BLaER1 (cell line): Measurements from ENCODE around the gene PIK3C2G.

Experiments
- H3K27ac ChIP-seq: shearing (Covaris generic); formaldehyde crosslinking; 2 replicates; pipeline ENCODE4 v1.8.1; 2022
- H3K27me3 ChIP-seq: shearing (Covaris generic); formaldehyde crosslinking; 2 replicates; pipeline ENCODE4 v1.8.1; 2022
- H3K36me3 ChIP-seq: shearing (Covaris generic); formaldehyde crosslinking; 2 replicates; pipeline ENCODE4 v1.8.1; 2022
- H3K4me1 ChIP-seq: shearing (Covaris generic); formaldehyde crosslinking; 2 replicates; pipeline ENCODE4 v1.8.1; 2022
- H3K4me2 ChIP-seq: shearing (Covaris generic); formaldehyde crosslinking; 2 replicates; pipeline ENCODE4 v1.8.1; 2022
- H3K4me3 ChIP-seq: shearing (Covaris generic); formaldehyde crosslinking; 2 replicates; pipeline ENCODE4 v1.8.1; 2022
- H3K9ac ChIP-seq: shearing (Covaris generic); formaldehyde crosslinking; 2 replicates; pipeline ENCODE4 v1.8.1; 2022
- H3K9me3 ChIP-seq: shearing (Covaris generic); formaldehyde crosslinking; 2 replicates; pipeline ENCODE4 v1.8.1; 2022
- H4K20me1 ChIP-seq: shearing (Covaris generic); formaldehyde crosslinking; 2 replicates; pipeline ENCODE4 v1.8.1; 2022
- Cebpa-rat ChIP-seq: shearing (Covaris generic); IDR thresholded peaks from 2 replicates; pipeline ENCODE4 v1.8.1; 2022

Gene PIK3C2G

GRCh38 chr12:18586581-18586980, 325.3 kb downstream of the PIK3C2G start:
- Histone ChIP-seq H3K27ac (no peak overlapping the region), H3K4me3 (no peak overlapping the region), H3K27me3 (no peaks in the 10 kb centered on the region), H4K20me1 (no peaks in the 10 kb centered on the region), H3K4me2 (no peak overlapping the region), H3K9ac (no peak overlapping the region), H3K4me1 (no peaks in the 10 kb centered on the region), H3K36me3 (no peaks in the 10 kb centered on the region), H3K9me3 (no peaks in the 10 kb centered on the region)
- no peak for TF ChIP-seq Cebpa-rat

DNA sequence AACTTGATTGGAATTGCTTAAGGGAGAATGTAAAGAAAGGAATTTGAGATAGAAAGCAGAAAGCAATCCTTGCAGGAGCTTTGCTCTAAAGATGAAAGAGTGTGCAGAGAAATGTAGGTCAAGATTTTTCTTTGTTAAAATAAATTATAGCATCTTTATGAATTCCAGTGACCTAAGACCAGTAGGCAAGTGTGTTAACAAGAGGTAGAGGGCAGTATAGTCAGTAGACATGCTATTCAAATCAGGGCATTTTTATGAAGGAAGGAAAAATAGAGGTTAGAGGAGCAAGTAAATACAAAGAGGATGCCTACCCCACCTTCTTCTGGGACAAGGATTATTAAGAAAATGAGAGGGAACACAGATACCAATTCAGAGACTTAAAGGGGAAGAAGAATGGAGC, 328.0 kb downstream of the PIK3C2G start:
- no peaks in the 10 kb centered on the region for H4K20me1 ChIP-seq
- no peaks in the 10 kb centered on the region for H3K4me1 ChIP-seq
- H3K27me3 ChIP-seq, result no peaks in the 10 kb centered on the region
- no peaks in the 10 kb centered on the region for H3K9me3 ChIP-seq
- H3K4me3 ChIP-seq, result no peak overlapping the region
- TF ChIP-seq Cebpa-rat, result no peak
- no peaks in the 10 kb centered on the region for H3K36me3 ChIP-seq
- H3K4me2 ChIP-seq, result no peak overlapping the region
- H3K27ac ChIP-seq, result no peak overlapping the region
- no peak overlapping the region for H3K9ac ChIP-seq

- no peak for TF ChIP-seq Cebpa-rat
These were observed 330.2 kb downstream of the PIK3C2G start for GRCh38 chr12:18591473-18591872.

DNA sequence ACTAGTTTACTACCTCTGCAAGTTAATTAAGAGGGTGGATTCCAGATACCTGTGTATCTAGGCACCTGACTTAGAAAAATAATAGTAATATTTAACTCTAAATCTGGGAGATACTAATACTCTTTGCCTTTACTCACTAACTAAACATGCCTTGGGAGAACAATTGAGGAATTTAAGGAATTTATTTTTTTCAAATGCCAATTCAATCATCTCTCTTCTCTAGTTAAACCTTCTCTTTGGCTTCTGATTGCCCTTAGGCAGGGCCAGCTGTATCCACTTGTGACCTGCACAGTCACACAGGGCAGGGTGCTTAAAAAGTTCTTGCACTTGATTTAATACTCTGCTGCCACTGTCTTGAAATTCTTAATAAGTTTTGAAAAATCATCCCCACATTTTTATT, 334.1 kb downstream of the PIK3C2G start:
- no peaks in the 10 kb centered on the region for H3K9me3 ChIP-seq
- no peak overlapping the region for H3K4me2 ChIP-seq

More at GRCh38 chr12:18591473-18591872, 330.2 kb downstream of the PIK3C2G start:
- Histone ChIP-seq H3K27ac (no peak overlapping the region), H3K9ac (no peak overlapping the region), H3K9me3 (no peaks in the 10 kb centered on the region), H4K20me1 (no peaks in the 10 kb centered on the region), H3K4me3 (no peak overlapping the region), H3K4me1 (no peaks in the 10 kb centered on the region), H3K27me3 (no peaks in the 10 kb centered on the region), H3K4me2 (no peak overlapping the region), H3K36me3 (no peaks in the 10 kb centered on the region)

DNA sequence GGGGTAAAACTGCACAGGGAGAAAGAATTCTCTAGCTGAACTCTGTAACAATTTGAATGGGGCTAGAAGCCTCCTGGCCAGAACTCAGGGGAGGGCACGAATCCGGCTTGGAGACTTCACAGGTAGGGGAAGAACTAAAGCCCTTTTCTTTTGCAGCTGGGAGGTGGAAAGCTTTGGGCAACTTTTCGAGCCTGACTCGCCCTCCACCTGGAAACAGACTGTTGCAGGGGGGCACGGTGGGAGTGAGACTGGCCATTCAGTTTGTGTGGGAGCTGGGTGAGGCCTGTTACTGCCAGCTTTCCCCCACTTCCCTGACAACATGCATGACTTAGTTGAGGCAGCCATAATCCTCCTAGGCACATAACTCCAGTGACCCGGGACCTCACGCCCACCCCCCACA, 340.6 kb downstream of the PIK3C2G start:
- Histone ChIP-seq H3K27me3 (no peaks in the 10 kb centered on the region), H3K4me3 (no peak overlapping the region), H3K27ac (no peak overlapping the region), H3K9ac (no peak overlapping the region), H3K9me3 (no peaks in the 10 kb centered on the region), H3K36me3 (no peaks in the 10 kb centered on the region), H3K4me2 (no peak overlapping the region), H4K20me1 (no peaks in the 10 kb centered on the region), H3K4me1 (no peaks in the 10 kb centered on the region)
- no peak for TF ChIP-seq Cebpa-rat

More for the DNA sequence above, 334.1 kb downstream of the PIK3C2G start:
- TF ChIP-seq Cebpa-rat, result no peak
- H3K9ac ChIP-seq, result no peak overlapping the region
- H3K27ac ChIP-seq, result no peak overlapping the region
- H4K20me1 ChIP-seq, result no peaks in the 10 kb centered on the region
- no peaks in the 10 kb centered on the region for H3K4me1 ChIP-seq
- no peaks in the 10 kb centered on the region for H3K36me3 ChIP-seq
- no peaks in the 10 kb centered on the region for H3K27me3 ChIP-seq
- H3K4me3 ChIP-seq, result no peak overlapping the region

GRCh38 chr12:18612971-18613370, 351.7 kb downstream of the PIK3C2G start:
- Histone ChIP-seq H3K9ac (no peak overlapping the region), H3K9me3 (no peaks in the 10 kb centered on the region), H3K27me3 (no peaks in the 10 kb centered on the region), H3K4me1 (no peaks in the 10 kb centered on the region), H3K27ac (no peak overlapping the region), H3K4me3 (no peak overlapping the region), H3K36me3 (no peaks in the 10 kb centered on the region), H4K20me1 (no peaks in the 10 kb centered on the region), H3K4me2 (no peak overlapping the region)
- TF ChIP-seq Cebpa-rat, result no peak

GRCh38 chr12:18620986-18621385, 359.7 kb downstream of the PIK3C2G start:
- no peak for TF ChIP-seq Cebpa-rat
- no peak overlapping the region for H3K4me3 ChIP-seq
- H3K27me3 ChIP-seq, result no peaks in the 10 kb centered on the region

GRCh38 chr12:18629445-18629844, 368.1 kb downstream of the PIK3C2G start:
- Histone ChIP-seq H3K4me3 (no peak overlapping the region), H3K9ac (no peak overlapping the region), H3K27ac (no peak overlapping the region), H3K36me3 (no peaks in the 10 kb centered on the region), H3K9me3 (0 out of 2 replicates have a peak, but pooled peaks cover 5% of the 10 kb centered on the region), H3K4me2 (no peak overlapping the region), H4K20me1 (no peaks in the 10 kb centered on the region), H3K4me1 (no peaks in the 10 kb centered on the region), H3K27me3 (no peaks in the 10 kb centered on the region)
- no peak for TF ChIP-seq Cebpa-rat

More at GRCh38 chr12:18620986-18621385, 359.7 kb downstream of the PIK3C2G start:
- no peaks in the 10 kb centered on the region for H3K4me1 ChIP-seq
- H3K36me3 ChIP-seq, result no peaks in the 10 kb centered on the region
- no peaks in the 10 kb centered on the region for H3K9me3 ChIP-seq
- H3K27ac ChIP-seq, result no peak overlapping the region
- H3K9ac ChIP-seq, result no peak overlapping the region
- no peaks in the 10 kb centered on the region for H4K20me1 ChIP-seq
- no peak overlapping the region for H3K4me2 ChIP-seq

DNA sequence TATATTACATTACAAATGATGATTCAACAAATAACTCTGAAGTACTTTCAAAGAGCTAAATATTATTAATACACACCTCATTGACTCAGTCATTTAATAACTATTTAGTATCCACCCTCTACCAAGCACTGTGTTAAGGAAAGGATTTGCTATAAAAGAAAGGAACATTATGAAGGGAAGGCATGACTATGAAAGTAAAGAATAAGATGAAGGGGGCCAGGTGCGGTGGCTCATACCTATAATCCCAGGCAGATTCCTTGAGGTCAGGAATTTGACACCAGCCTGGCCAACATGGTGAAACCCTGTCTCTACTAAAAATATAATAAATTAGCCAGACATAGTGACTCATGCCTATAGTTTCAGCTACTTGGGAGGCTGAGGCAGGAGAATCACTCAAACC, 368.6 kb downstream of the PIK3C2G start:
- Histone ChIP-seq H3K4me3 (no peak overlapping the region), H3K4me1 (no peaks in the 10 kb centered on the region), H4K20me1 (no peaks in the 10 kb centered on the region), H3K4me2 (no peak overlapping the region), H3K9me3 (0 out of 2 replicates have a peak, but pooled peaks cover 5% of the 10 kb centered on the region), H3K27ac (no peak overlapping the region), H3K36me3 (no peaks in the 10 kb centered on the region), H3K9ac (no peak overlapping the region), H3K27me3 (no peaks in the 10 kb centered on the region)
- no peak for TF ChIP-seq Cebpa-rat

GRCh38 chr12:18631339-18631738, 370.0 kb downstream of the PIK3C2G start:
- H3K27me3 ChIP-seq, result no peaks in the 10 kb centered on the region
- no peak overlapping the region for H3K27ac ChIP-seq
- H4K20me1 ChIP-seq, result no peaks in the 10 kb centered on the region
- no peak overlapping the region for H3K9ac ChIP-seq
- no peak overlapping the region for H3K4me3 ChIP-seq
- H3K4me1 ChIP-seq, result no peaks in the 10 kb centered on the region
- H3K36me3 ChIP-seq, result no peaks in the 10 kb centered on the region
- no peak for TF ChIP-seq Cebpa-rat
- H3K9me3 ChIP-seq, result 0 out of 2 replicates have a peak, but pooled peaks cover 5% of the 10 kb centered on the region
- no peak overlapping the region for H3K4me2 ChIP-seq

- H3K9ac ChIP-seq, result no peak overlapping the region
- no peak overlapping the region for H3K4me3 ChIP-seq
These were observed 371.5 kb downstream of the PIK3C2G start for GRCh38 chr12:18632848-18633247.

More at GRCh38 chr12:18632848-18633247, 371.5 kb downstream of the PIK3C2G start:
- Histone ChIP-seq H4K20me1 (no peaks in the 10 kb centered on the region), H3K27ac (no peak overlapping the region), H3K4me2 (no peak overlapping the region), H3K4me1 (no peaks in the 10 kb centered on the region), H3K27me3 (no peaks in the 10 kb centered on the region), H3K36me3 (no peaks in the 10 kb centered on the region), H3K9me3 (no peaks in the 10 kb centered on the region)
- no peak for TF ChIP-seq Cebpa-rat
